ENCODE measurements around the gene RC3H2. TPM values are rescaled to one million over a fixed set of nuclear protein-coding genes. Genes with fewer than 3 reads are reported as not detected.

Gene RC3H2
- total RNA-seq, 5 donors from 2014 or later (not counting 1 experiment from before 2014, with no cell fraction given): 45.3 to 76.0 (median 59.8) TPM

DNA sequence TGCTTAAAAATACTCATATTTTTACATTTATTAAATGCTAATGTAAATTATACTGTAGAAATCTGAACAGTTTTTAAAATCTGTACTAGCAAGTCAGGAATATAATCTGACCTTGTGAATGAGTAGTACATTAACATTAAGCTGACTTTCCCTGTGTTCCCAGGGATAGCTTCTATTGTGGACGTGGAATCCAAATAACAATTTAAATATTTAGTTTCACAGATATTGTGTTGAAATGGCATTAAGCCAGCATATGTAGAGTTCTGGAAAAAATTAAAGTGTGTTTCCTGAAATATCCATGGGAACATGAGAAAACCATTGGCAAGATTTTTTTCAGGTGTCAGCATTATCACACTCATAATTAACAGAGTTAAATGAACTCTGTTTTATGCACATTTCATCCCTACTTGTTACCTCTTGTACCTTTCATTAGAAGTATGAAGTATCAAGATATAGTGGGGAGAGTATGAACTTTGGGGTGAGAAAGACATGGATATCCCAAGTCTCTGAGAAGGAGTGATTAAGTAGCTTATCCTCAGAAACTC, 41.4 kb upstream of the RC3H2 start:
- ChIA-PET POLR2A (interaction anchor here in 1 of 2 donors (0.6 kb wide), 1 partner anchor 12 kb away, joined by 3 read pairs; no protein-coding TSS in a partner anchor), CTCF (interaction anchor here in 1 of 2 donors (1.4 kb wide), 1 partner anchor 15 kb away, joined by 3 read pairs; no protein-coding TSS in a partner anchor)
- H3K36me3 ChIP-seq (ENCODE audit: control insufficient read depth in 2 of 2, extremely low read depth in 1 of 2, insufficient read depth in 1 of 2, low read length in 1 of 2): peaks cover 0 to 7% of the 10 kb centered on the region in 2 donors
- Mint-ChIP-seq H3K9me3 (no peaks in the 10 kb centered on the region), H3K27me3 (no peaks in the 10 kb centered on the region), H3K27ac (no peak overlapping the region), H3K4me1 (peaks cover 57 to 62% (median 61%) of the 10 kb centered on the region in 3 donors), H3K36me3 (peaks cover 25% of the 10 kb centered on the region), H3K4me3 (no peak overlapping the region)
- no CpG with 5 or more reads among the region's 1 CpG for WGBS (ENCODE audit: insufficient coverage)
- no peak overlapping the region for H3K27ac ChIP-seq (ENCODE audit: low read length)
- DNase-seq (no peak), ATAC-seq (replicated peaks in 1 of 4) (no peak)
- H3K4me1 ChIP-seq (ENCODE audit: control insufficient read depth in 1 of 2, extremely low read depth in 1 of 2, insufficient read depth in 2 of 2, low read length in 2 of 2): peaks cover 7 to 8% of the 10 kb centered on the region in 2 experiments
- no peaks in the 10 kb centered on the region for H3K9me3 ChIP-seq
- H3K4me3 ChIP-seq (ENCODE audit: control insufficient read depth in 1 of 2, extremely low read depth in 1 of 2, low read length in 1 of 2): no peak overlapping the region
- no peaks in the 10 kb centered on the region for H3K27me3 ChIP-seq (replicated peaks in 1 of 2; ENCODE audit: control insufficient read depth in 2 of 2, extremely low read depth in 1 of 2, insufficient read depth in 2 of 2, low read length in 1 of 2)

DNA sequence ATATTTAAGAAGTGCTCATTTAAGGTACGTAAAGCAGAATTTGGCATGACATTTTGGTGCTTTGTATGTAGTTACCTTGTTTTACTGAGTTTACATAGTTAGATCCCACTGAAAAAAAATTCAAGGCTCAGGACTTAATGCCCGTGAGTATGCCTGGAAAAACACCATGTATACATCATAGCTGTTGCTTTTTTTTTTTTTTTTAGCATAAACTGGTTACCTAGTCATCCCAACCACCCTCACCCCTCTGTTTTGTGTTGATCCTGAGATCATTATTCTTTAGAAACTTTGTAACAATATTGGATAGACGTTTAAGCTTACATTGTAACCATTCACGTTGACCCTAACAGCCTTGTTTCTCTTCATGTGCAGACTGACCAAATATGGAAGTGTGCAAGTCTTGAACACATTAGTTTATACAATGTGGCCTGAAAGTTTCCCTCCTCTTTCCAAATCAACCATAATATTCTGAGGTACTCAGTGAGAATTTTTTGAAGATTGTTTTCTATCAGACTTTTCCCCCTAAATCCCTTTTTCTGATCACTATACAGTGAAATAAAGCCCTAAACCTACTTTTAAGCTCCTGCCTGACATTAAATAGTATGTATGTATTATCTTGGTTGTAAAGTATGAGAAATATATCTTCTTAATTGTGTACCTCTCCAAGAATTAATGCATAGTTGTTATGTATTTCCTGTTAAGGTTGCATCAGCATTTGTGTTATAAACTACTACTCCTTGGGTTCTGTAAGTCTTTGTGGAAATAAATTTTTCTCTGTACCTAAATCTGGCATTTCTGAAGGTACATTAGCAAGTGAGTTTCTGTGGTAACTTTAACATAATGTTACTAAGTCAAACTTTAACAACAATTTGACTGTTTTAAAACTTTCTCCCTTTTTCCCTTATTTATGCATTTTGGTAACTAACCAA, 40.1 kb upstream of the RC3H2 start:
- H3K27ac Mint-ChIP-seq: no peak overlapping the region
- WGBS (ENCODE audit: insufficient coverage): 90% methylated on average over 2 of the region's 4 CpGs
- POLR2A ChIA-PET: no interaction called here
- ATAC-seq (replicated peaks in 1 of 4) (no peak), DNase-seq (no peak)
- Histone ChIP-seq H3K36me3 (ENCODE audit: control insufficient read depth in 2 of 2, extremely low read depth in 1 of 2, insufficient read depth in 1 of 2, low read length in 1 of 2) (peaks cover 0 to 4% of the 10 kb centered on the region in 2 donors), H3K4me3 (ENCODE audit: control insufficient read depth in 1 of 2, extremely low read depth in 1 of 2, low read length in 1 of 2) (no peak overlapping the region), H3K4me1 (ENCODE audit: control insufficient read depth in 1 of 2, extremely low read depth in 1 of 2, insufficient read depth in 2 of 2, low read length in 2 of 2) (peaks cover 11 to 15% of the 10 kb centered on the region in 2 experiments), H3K27me3 (replicated peaks in 1 of 2; ENCODE audit: control insufficient read depth in 2 of 2, extremely low read depth in 1 of 2, insufficient read depth in 2 of 2, low read length in 1 of 2) (no peaks in the 10 kb centered on the region), H3K27ac (ENCODE audit: low read length) (no peak overlapping the region), H3K9me3 (no peaks in the 10 kb centered on the region)
- peaks cover 25% of the 10 kb centered on the region for H3K36me3 Mint-ChIP-seq
- CTCF ChIA-PET: no interaction called here
- no peaks in the 10 kb centered on the region for H3K27me3 Mint-ChIP-seq
- H3K9me3 Mint-ChIP-seq: no peaks in the 10 kb centered on the region
- peaks cover 56 to 64% (median 61%) of the 10 kb centered on the region in 3 donors for H3K4me1 Mint-ChIP-seq
- H3K4me3 Mint-ChIP-seq: no peak overlapping the region

DNA sequence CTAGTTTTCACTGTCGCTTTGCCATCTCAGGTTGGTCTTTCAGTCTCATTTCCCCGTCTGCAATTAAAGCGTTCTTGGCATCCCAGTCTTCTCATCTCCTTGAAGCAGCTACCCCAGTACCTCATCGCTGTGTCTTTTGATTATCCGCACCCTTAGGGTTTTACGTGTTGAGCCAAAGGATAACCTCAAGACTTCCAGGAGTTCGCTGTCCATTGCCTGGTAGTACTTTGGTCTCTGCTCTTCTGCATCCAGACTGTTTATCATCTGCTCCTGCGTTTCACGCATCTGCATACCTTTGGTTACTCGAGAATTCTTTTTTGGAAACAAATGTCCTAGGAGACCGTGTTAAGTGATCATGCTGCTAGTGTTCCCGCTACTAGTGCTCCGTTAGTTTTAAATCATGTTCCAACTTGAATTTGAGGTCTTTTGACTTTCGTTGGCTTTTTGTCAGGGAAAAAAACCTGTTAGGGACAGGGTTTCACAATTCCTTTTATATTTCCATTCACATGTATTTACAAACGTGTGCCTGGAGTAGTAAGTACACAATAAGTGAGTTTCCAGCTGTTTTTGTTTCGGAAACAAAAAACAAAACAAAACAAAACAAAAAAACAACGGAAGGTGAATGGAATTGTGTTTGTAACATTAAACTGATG, 36.5 kb upstream of the RC3H2 start:
- no peaks in the 10 kb centered on the region for H3K9me3 Mint-ChIP-seq
- peaks cover 34 to 43% (median 42%) of the 10 kb centered on the region in 3 donors for H3K4me1 Mint-ChIP-seq
- Histone ChIP-seq H3K4me3 (ENCODE audit: control insufficient read depth in 1 of 2, extremely low read depth in 1 of 2, low read length in 1 of 2) (peak overlapping the region; percentile 88 to 95), H3K4me1 (ENCODE audit: control insufficient read depth in 1 of 2, extremely low read depth in 1 of 2, insufficient read depth in 2 of 2, low read length in 2 of 2) (peaks cover 10 to 16% of the 10 kb centered on the region in 2 experiments), H3K9me3 (no peaks in the 10 kb centered on the region), H3K27me3 (replicated peaks in 1 of 2; ENCODE audit: control insufficient read depth in 2 of 2, extremely low read depth in 1 of 2, insufficient read depth in 2 of 2, low read length in 1 of 2) (no peaks in the 10 kb centered on the region), H3K36me3 (ENCODE audit: control insufficient read depth in 2 of 2, extremely low read depth in 1 of 2, insufficient read depth in 1 of 2, low read length in 1 of 2) (peaks cover 0 to 18% of the 10 kb centered on the region in 2 donors), H3K27ac (ENCODE audit: low read length) (peak overlapping the region; percentile 75)
- ATAC-seq (replicated peaks in 1 of 4) (no peak), DNase-seq (no peak)
- peak overlapping the region; percentile 91 to 97 (median 95) for H3K4me3 Mint-ChIP-seq
- H3K36me3 Mint-ChIP-seq: peaks cover 14% of the 10 kb centered on the region
- H3K27ac Mint-ChIP-seq: peak overlapping the region; percentile 80 to 83
- no peaks in the 10 kb centered on the region for H3K27me3 Mint-ChIP-seq
- POLR2A ChIA-PET: interaction anchor here (0.6 to 2.1 kb wide), 5 partner anchors 10 to 853 kb away, joined by 3 to 23 read pairs (median 8); partner anchors contain the start of genes RC3H2 (in 1 of the 2) and ZBTB26 (in 1 of the 2)
- WGBS (ENCODE audit: insufficient coverage): 9% methylated on average over 11 of the region's 17 CpGs
- CTCF ChIA-PET: interaction anchor here (0.5 to 2.6 kb wide), 4 partner anchors 10 to 49 kb away, joined by 3 to 10 read pairs (median 4); partner anchors contain the start of gene ZBTB26 (in 2 of the 2)

DNA sequence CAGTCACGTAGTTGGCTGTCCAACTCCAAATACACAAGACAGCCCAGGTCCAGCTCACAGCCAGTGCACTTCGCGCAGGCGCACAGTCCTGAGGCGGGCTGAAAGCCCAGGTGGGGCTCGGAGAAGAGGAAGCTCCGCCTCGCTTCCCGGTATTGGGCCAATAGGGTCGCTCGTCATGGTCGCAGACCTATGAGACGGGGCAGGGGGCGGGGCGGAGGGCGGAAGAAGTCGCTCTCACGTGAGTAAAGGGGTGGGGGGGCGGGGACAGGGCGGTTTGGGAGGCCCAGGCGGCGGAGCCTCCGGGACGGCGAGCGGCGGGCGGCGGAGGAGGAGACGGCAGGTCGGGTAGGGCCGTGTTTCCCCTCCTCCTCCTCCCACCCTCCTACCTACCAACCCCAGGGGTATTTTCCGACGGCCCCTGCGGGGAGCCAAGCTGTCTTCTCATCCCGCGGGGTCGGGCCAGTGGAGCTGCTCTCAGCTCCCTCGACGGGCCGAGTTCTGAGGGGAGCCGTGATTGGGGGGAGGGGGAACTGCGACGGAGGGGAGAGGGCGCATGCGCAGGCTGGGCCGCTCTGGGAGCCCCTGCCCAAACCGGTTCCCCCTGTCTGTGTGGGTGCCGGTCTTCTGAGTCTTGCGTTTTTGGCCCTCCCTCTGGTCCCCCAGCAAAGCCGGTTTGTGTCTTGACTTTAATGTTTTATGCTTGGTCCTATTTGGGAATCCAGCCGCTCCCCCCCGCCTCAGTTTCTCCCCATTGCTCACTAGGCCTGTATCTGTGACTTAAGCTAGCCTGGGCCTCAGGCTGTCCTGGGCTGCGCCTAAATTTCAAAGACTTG, 35.8 kb upstream of the RC3H2 start, which contains the start of gene RABGAP1:
RABGAP1 (plus strand) TSS at position 272 of the 833 bp plus-strand sequence. CDS start 16,040 bp downstream, outside the sequence.
- Histone ChIP-seq H3K4me1 (ENCODE audit: control insufficient read depth in 1 of 2, extremely low read depth in 1 of 2, insufficient read depth in 2 of 2, low read length in 2 of 2) (peaks cover 10 to 16% of the 10 kb centered on the region in 2 experiments), H3K9me3 (no peaks in the 10 kb centered on the region), H3K4me3 (ENCODE audit: control insufficient read depth in 1 of 2, extremely low read depth in 1 of 2, low read length in 1 of 2) (peak within 1 kb of the TSS; percentile 88 to 95), H3K27me3 (replicated peaks in 1 of 2; ENCODE audit: control insufficient read depth in 2 of 2, extremely low read depth in 1 of 2, insufficient read depth in 2 of 2, low read length in 1 of 2) (no peaks in the 10 kb centered on the region), H3K27ac (ENCODE audit: low read length) (peak within 1 kb of the TSS; percentile 75), H3K36me3 (ENCODE audit: control insufficient read depth in 2 of 2, extremely low read depth in 1 of 2, insufficient read depth in 1 of 2, low read length in 1 of 2) (peaks cover 0 to 25% of the 10 kb centered on the region in 2 donors)
- WGBS (ENCODE audit: insufficient coverage): 0% methylated on average over 20 of the region's 54 CpGs
- Mint-ChIP-seq H3K27ac (peak within 1 kb of the TSS; percentile 86 to 90), H3K27me3 (no peaks in the 10 kb centered on the region), H3K4me1 (peaks cover 33 to 42% (median 39%) of the 10 kb centered on the region in 3 donors), H3K4me3 (peak within 1 kb of the TSS; percentile 91 to 97 (median 95)), H3K36me3 (peaks cover 15% of the 10 kb centered on the region), H3K9me3 (no peaks in the 10 kb centered on the region)
- ATAC-seq (replicated peaks in 1 of 4) (peak; percentile 97 to 100 (median 99)), DNase-seq (peak; percentile 93 to 99 (median 98))
- CTCF ChIA-PET: interaction anchor here (1.0 to 2.6 kb wide), 10 partner anchors 9 to 113 kb away, joined by 3 to 10 read pairs (median 4); partner anchors contain the start of genes ZBTB26 (in 2 of the 2), PDCL (in 1 of the 2), RC3H2 (in 1 of the 2) and ZBTB6 (in 1 of the 2)
- POLR2A ChIA-PET: interaction anchor here (0.7 to 2.1 kb wide), 6 partner anchors 9 to 56 kb away, joined by 3 to 23 read pairs (median 5); partner anchors contain the start of genes RC3H2 (in 1 of the 2), ZBTB26 (in 1 of the 2) and ZBTB6 (in 1 of the 2)

DNA sequence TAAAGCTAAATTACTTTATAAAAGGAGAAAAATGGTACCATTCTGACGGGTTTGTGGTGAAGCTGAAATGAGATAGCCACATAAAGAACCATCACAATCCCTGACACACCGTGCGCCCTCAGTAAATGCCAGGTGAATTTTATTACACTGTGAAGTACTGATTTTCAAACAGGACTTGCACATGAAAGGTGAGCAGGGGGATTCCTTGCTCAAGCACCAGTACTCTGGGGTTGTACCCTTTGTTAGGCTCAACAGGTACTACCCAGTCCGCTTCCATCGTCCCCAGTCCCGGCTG, 35.2 kb upstream of the RC3H2 start:
- Mint-ChIP-seq H3K27ac (peak overlapping the region; percentile 86 to 90), H3K4me3 (peak overlapping the region; percentile 91 to 97 (median 95)), H3K9me3 (no peaks in the 10 kb centered on the region), H3K4me1 (peaks cover 28 to 38% (median 34%) of the 10 kb centered on the region in 3 donors), H3K27me3 (no peaks in the 10 kb centered on the region), H3K36me3 (peaks cover 10% of the 10 kb centered on the region)
- ChIA-PET CTCF (interaction anchor here (1.0 to 2.6 kb wide), 10 partner anchors 9 to 112 kb away, joined by 3 to 10 read pairs (median 4); partner anchors contain the start of genes ZBTB26 (in 2 of the 2), PDCL (in 1 of the 2), RC3H2 (in 1 of the 2) and ZBTB6 (in 1 of the 2)), POLR2A (interaction anchor here in 1 of 2 donors (1.0 to 2.1 kb wide), 5 partner anchors 9 to 36 kb away, joined by 4 to 23 read pairs (median 5); partner anchors contain the start of genes RC3H2, ZBTB26 and ZBTB6)
- Histone ChIP-seq H3K4me1 (ENCODE audit: control insufficient read depth in 1 of 2, extremely low read depth in 1 of 2, insufficient read depth in 2 of 2, low read length in 2 of 2) (peaks cover 10 to 16% of the 10 kb centered on the region in 2 experiments), H3K9me3 (no peaks in the 10 kb centered on the region), H3K27me3 (replicated peaks in 1 of 2; ENCODE audit: control insufficient read depth in 2 of 2, extremely low read depth in 1 of 2, insufficient read depth in 2 of 2, low read length in 1 of 2) (no peaks in the 10 kb centered on the region), H3K36me3 (ENCODE audit: control insufficient read depth in 2 of 2, extremely low read depth in 1 of 2, insufficient read depth in 1 of 2, low read length in 1 of 2) (peaks cover 0 to 27% of the 10 kb centered on the region in 2 donors), H3K4me3 (ENCODE audit: control insufficient read depth in 1 of 2, extremely low read depth in 1 of 2, low read length in 1 of 2) (peak overlapping the region; percentile 13 to 25), H3K27ac (ENCODE audit: low read length) (peak overlapping the region; percentile 25)
- no peak for ATAC-seq (replicated peaks in 1 of 4)
- 6% methylated on average over 3 of the region's 6 CpGs for WGBS (ENCODE audit: insufficient coverage)
- DNase-seq: no peak
